GM12875 (cell line): Measurements from ENCODE around the gene CLDND2.

Experiments
- H3K4me3 ChIP-seq: one replicate; pipeline ENCODE4 v1.5.1; 2011; ENCODE audit warnings: low read depth, low read length, control low read depth
- TF ChIP-seq, protein P1 (sequence below): IDR thresholded peaks from 2 replicates; pipeline ENCODE4 v1.5.1; 2011; ENCODE audit warnings: low read depth, mild to moderate bottlenecking, control low read depth, inconsistent platforms, low read length, moderate library complexity, borderline replicate concordance; ENCODE audit not compliant: insufficient read depth

CLDND2 gene, protein sequence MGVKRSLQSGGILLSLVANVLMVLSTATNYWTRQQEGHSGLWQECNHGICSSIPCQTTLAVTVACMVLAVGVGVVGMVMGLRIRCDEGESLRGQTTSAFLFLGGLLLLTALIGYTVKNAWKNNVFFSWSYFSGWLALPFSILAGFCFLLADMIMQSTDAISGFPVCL

DNA sequence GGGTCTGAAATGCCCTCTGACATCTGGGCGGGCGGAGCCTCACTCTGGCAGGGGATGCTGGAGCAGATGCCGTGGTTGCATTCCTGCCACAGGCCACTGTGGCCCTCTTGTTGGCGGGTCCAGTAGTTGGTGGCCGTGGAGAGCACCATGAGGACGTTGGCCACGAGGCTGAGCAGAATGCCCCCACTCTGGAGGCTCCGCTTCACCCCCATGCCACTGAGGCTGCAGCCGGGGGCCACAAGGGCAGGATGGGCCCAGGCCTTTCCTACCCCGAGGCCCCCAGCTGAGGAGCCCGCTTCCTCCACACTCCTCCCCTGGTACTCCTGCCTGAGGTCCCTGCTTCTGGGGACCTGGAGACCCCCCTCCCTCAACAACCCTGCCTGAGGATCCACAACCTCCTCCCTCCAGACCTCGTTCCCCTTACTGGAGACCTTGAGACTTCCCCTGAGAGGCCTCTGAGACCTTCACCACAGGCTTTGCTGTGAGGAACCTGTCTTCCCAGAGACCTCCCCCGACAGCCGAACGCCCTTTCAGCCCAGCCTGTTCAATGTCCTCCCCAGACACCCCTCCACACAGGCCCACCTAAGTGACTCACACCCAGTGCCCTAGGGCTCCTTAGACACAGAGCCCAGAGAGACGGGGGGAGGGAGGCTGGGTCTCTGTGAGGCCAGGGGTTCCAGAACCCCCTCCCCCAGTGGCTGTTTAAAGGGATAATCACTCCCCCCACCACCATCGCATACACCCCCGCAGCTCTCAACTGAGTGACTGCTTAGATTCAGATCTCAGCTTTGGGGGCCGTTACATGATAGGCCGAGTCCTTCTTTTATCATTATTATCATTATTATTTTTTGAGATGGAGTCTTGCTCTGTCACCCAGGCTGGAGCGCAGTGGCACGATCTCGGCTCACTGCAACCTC, at the start of gene CLDND2:
TSS of gene CLDND2 (minus strand) at position 638 of the 917 bp plus-strand sequence. CDS start at position 212, 426 bp downstream.
- TF ChIP-seq, protein P1, sequence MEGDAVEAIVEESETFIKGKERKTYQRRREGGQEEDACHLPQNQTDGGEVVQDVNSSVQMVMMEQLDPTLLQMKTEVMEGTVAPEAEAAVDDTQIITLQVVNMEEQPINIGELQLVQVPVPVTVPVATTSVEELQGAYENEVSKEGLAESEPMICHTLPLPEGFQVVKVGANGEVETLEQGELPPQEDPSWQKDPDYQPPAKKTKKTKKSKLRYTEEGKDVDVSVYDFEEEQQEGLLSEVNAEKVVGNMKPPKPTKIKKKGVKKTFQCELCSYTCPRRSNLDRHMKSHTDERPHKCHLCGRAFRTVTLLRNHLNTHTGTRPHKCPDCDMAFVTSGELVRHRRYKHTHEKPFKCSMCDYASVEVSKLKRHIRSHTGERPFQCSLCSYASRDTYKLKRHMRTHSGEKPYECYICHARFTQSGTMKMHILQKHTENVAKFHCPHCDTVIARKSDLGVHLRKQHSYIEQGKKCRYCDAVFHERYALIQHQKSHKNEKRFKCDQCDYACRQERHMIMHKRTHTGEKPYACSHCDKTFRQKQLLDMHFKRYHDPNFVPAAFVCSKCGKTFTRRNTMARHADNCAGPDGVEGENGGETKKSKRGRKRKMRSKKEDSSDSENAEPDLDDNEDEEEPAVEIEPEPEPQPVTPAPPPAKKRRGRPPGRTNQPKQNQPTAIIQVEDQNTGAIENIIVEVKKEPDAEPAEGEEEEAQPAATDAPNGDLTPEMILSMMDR, result no peak
- peak within 1 kb of the TSS; percentile 71 for H3K4me3 ChIP-seq

DNA sequence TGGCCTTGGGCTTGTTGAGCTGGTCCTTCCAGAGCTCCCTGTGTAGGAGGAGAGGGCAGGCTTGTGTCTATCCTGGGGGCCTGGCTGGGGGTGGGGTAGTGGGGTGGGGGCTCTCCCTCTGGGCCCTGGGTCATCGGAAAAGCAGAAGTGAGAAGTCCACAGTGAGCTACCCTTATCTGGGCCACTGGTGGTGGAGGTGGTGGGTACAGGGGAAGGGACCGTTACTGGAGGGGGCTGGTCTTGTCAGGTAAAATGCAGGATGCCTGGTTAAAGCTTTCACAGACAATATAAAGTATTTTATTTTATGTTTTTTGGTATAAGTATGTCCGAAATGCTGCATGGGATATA, 49.0 kb upstream of the CLDND2 start:
- H3K4me3 ChIP-seq, result peak overlapping the region; percentile 56
- TF ChIP-seq, protein P1, result no peak

DNA sequence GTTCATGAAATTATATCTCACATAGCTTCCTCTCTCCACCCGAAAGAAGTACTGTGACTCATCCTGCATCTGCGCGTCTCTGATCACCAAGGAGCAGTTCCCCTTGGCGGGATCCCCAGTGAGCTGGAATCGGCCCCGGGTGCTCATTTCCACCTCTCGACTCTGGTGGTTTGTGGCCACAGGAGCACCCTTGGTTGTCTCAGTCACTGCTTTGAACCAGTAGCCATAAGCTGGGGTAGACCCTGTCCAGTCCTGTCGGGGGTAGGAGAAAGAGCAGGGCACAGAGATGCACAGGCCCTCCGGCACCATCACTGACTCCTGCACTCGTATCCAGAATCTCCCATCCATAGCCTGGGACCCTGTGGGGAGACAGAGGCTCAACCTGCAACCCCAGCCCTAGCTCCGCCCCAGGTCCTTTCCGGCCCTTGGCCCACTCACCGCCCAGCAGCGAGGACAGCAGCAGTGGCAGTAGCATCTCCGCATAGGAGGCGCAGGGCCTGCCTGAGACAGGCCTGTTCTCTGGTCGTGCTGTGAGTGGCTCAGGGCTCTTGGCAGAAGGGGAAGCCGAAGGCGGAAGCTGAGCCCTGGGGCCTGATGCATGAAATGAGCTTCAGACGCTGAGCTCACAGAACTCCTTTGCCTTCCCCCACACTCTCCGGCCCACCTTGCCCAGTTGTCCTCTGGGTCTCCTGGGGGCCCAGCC, 48.5 kb upstream of the CLDND2 start, which contains the start of gene SIGLEC10:
TSS of gene SIGLEC10 (minus strand) at position 536 of the 703 bp plus-strand sequence. CDS start at position 475, 61 bp downstream.
- H3K4me3 ChIP-seq, result peak within 1 kb of the TSS; percentile 56
- TF ChIP-seq, protein P1, result no peak

DNA sequence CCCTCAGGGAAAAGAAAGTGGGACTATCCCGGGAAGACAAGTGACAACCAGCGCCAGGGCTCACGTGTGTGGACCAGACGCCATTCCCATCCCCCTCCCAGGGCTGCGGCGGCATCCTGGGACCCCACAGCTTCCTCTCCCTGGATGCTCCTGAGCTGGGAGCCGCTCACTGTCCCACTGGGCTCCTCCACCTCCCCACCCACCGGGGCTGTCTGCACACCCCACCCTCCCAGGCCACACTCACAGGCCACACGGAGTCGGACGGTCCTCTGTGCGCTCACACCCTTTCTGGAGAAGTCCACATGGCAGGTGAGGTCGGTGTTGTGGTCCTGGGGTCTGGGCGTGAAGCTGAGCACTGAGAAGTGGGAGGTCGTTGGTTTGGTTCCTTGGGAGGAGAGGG, 47.6 kb upstream of the CLDND2 start:
- peak overlapping the region; percentile 56 for H3K4me3 ChIP-seq

DNA sequence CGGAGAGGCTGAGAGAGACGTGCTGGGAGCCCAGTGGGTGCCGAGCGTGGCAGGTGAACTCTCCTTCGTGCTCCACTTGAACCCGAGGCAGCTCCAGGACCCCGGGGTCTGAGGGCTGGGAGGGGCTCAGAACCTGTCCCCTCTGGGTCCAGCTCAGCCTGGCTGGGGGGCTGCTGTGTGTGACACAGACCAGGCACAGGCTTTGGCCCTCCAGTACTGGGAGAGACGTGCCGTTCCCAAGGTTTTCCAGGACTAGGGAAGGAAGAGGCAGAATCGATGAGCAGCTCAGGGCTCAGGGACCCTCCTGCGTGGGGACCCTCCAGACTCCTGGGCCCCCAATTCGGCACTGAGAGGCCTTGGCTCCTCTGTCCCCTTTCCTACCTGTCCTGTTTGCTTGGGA, 46.4 kb upstream of the CLDND2 start:
- TF ChIP-seq, protein P1, result no peak
- H3K4me3 ChIP-seq, result no peak overlapping the region

DNA sequence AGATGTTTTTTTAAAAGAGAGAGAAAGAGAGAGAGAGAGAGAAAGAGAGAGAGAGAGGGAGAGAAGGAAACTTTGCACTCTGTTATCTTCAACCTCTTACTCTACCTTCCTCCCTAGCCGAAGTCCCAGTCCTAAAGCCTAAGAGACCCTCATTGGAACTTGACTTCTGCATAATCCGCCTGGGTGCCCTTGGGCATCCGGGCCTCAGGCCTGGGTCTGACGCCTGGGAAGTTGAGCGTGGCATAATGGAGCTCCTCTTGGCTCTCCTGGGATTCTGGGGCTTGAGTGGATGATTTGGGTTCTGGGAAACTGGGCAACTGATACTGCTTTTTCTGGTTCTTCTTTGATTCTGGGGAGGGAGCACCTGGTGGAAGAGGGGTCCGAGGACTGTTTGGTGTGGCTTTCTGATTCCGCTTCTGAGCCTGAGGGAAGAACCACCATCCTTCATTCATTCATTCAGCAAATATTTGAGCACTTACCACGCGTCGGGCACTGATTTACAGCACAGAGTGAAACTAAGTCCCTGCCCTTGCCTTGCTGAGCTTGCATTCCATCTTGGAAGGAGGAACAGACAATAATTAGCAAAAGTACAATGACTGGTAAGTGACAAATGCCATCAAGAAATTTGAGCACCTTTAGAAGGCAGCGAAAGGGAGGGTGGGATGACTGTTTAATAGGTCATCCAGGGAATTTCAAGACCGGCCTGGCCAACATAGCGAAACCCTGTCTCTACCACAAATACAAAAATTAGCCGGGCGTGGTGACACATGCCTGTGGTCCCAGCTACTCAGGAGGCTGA, 42.3 kb upstream of the CLDND2 start:
- H3K4me3 ChIP-seq, result no peak overlapping the region
- TF ChIP-seq, protein P1, result no peak
